Midbrain (tissue), 1 donor: ENCODE data around the gene PMAIP1.
"Not testable (repeated sequence)": the region's sequence is repeated elsewhere in the genome, so short reads cannot be mapped to it uniquely, and the experiment has no call there.

Experiments used
- DNase-seq: peaks from one replicate; lab custom pipeline; 2025; lab: John Stamatoyannopoulos, UW

Gene PMAIP1

DNA sequence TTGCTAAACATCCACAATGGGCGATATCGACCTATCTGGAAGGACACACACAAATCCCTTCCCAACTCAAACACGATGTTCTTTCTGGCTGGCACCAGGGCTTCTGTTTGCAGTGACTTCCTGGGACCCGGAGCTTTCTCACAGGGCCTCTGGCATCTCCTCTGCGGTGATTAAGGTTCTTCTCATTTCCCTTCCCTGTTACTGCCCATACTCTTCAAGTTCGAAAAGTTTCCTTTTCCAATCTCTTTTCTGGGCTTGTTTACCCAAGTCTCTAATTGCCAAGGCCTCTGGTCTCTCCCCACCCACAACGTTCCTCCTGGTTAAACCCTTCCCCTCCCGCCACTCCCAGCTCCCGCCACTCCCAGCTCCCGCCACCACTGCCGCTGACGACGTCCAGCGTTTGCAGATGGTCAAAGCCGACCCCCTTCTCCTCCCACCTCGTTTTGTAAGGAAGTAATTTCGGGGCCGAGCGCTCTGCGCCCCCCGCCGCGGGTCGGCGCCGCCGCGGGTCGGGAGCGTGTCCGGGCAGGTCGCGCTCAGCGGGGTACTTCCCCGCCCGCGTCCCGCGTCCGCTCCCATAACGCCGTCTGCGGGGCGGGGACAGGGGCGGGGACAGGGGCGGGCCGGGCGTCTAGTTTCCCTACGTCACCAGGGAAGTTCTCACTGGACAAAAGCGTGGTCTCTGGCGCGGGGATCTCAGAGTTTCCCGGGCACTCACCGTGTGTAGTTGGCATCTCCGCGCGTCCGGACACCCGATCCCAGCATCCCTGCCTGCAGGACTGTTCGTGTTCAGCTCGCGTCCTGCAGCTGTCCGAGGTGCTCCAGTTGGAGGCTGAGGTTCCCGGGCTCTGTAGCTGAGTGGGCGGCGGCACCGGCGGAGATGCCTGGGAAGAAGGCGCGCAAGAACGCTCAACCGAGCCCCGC, at the start of gene PMAIP1:
PMAIP1 (plus strand) TSS at position 699 of the 924 bp plus-strand sequence; CDS start at position 881, 182 bp downstream.
- peak; percentile 51 for DNase-seq

DNA sequence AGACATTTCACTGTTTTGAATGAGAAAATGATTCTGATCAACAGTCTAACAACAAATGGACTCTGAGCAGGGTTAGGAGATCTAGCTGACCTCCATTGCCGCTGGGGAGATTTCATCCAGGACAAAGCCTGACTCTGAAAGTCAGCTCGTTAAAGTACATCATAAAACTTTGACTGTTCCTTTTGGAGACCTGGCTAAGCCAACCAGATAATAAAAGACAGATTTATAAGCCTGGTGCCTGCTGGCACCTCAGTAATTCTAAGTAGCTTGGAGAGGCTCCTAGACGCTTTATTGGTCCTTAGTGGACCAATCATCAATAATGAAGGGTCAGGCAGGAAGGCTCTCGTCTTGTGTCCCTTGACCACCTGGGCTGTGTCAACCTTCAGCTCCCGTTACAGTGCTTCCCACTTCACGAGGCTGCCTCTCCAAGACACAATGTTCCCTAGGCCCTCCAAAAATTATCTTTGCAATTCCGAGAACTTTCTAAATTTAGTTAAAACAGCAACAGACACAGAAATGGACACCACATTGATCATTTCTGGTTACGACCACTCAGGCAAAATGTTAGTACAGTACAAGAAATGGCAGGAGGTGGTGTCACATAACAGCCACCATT, 47.9 kb upstream of the PMAIP1 start:
- DNase-seq = no peak

- no peak for DNase-seq
Observed at GRCh38 chr18:59852548-59852947, 47.2 kb upstream of the PMAIP1 start.

GRCh38 chr18:59853380-59853779, 46.4 kb upstream of the PMAIP1 start:
- DNase-seq = no peak

DNA sequence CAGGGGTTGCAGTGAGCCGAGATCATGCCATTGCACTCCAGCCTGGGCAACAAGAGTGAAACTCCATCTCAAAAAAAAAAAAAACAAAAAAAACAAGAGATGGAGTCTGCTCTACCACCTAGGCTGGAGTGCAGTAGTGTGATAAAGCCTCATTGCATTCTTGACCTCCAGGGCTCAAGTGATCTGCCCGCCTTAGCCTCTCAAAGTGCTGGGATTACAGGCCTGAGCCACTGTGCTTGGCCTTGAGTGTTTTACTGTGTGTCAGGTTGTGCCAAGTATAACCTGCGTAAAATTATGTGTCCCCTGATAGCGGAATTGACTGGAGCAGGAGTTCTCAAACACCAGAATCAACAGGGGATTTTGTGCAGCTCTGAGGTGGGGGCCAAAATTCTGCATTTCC, 45.8 kb upstream of the PMAIP1 start:
- DNase-seq = not testable (repeated sequence)

DNA sequence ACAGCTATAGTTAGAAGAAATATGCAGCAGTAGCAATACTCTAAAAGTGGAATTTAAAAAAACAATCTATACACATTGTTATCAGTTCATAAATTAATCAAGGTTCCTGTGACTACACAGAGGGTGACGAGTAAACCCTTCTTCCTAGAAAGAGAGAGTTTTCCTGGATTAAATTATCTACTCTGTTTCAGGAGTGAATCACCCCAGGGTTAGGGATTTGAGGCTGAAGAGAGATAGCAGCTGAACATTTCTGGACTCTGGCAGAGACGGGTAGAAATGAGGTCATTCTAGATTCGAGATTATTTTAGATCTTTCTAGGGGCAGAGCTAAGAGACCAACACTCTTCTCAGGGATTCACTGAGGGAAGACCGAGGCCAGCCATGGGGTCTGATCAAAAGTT, 38.8 kb upstream of the PMAIP1 start:
- no peak for DNase-seq

DNA sequence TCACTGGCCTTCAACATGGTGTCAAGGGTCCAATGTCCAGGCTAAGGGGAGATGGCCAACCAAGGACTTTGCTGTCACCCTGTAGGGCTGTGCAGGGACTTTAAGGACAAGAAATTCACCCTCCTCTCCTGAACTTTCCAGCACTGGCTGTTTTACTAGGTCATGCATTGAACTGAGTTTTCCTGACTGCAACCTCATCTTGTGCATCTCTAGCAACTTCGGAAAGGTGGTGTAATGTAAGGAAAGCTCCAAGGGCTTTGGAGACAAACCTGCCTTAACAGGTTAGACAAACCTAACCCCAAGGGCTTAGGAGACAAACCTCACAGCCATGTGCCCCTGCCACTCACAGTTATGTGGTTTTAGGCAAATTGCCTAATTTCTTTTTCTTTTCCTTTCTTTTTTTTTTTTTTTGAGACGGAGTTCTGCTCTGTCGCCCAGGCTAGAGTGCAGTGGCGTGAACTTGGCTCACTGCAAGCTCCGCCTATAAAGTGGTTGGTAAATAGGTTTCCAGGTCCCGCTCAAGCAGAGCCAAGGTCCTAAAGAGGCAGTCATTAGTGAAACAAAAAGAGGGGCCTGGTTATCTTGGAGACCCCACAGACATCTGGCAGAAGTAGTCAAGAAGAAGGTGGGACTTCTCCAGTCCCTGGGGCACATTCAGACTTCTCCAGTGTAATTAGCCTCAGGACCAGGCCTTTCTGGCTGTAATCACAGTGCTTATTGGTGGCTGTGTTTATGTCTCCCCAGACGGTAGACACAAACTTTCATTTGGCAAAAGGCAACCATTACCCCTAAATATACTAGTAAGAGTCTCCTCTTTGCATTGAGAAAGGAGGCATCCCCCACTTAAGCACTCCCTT, 37.6 kb upstream of the PMAIP1 start:
- DNase-seq = no peak

- DNase-seq = no peak
Observed at GRCh38 chr18:59865241-59865986, 34.4 kb upstream of the PMAIP1 start.

- no peak for DNase-seq
Observed at GRCh38 chr18:59866551-59867269, 33.1 kb upstream of the PMAIP1 start.

GRCh38 chr18:59867337-59868104, 32.3 kb upstream of the PMAIP1 start:
- no peak for DNase-seq

- no peak for DNase-seq
Observed at GRCh38 chr18:59870623-59871130, 29.1 kb upstream of the PMAIP1 start.

- no peak for DNase-seq
Observed at GRCh38 chr18:59871711-59872362, 28.0 kb upstream of the PMAIP1 start.

GRCh38 chr18:59873641-59874040, 26.2 kb upstream of the PMAIP1 start:
- no peak for DNase-seq

DNA sequence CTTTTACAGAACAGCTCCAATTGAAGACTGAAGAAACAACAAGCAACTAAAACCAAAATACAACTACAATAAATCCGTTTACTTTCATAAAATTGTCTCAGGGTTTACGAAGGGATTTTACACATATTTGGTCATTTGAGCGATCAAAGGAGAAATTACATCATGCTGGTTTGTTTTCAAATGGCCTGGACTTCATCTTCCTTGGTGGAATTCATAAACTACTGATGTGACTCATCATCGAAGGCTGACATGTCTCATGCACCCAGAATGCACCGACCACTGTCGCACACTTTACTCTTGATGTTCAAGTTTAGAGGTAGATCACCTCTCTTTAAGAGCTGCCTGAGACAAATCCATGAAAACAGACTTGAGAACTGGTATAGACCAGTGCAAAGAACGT, 25.6 kb upstream of the PMAIP1 start:
- no peak for DNase-seq

GRCh38 chr18:59876310-59876626, 23.5 kb upstream of the PMAIP1 start:
- no peak for DNase-seq

GRCh38 chr18:59877361-59877760, 22.4 kb upstream of the PMAIP1 start:
- DNase-seq = no peak

DNA sequence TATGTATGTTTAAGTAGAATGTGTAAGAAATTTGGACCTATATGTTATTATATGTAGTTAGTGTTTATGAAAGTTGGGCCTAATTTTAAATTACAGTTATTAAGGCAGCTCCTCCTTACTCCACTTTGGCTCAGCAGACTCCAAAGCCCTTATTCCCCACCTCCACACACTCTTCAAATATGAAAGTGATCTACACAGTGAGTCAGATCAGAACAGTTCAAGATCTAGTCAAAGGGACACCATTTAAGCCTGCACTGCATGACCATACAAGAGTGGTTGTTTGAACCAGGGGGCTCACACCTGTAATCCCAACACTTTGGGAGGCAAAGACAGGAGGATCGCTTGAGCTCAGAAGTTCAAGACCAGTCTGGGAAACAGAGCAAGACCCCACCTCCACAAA, 21.2 kb upstream of the PMAIP1 start:
- no peak for DNase-seq

DNA sequence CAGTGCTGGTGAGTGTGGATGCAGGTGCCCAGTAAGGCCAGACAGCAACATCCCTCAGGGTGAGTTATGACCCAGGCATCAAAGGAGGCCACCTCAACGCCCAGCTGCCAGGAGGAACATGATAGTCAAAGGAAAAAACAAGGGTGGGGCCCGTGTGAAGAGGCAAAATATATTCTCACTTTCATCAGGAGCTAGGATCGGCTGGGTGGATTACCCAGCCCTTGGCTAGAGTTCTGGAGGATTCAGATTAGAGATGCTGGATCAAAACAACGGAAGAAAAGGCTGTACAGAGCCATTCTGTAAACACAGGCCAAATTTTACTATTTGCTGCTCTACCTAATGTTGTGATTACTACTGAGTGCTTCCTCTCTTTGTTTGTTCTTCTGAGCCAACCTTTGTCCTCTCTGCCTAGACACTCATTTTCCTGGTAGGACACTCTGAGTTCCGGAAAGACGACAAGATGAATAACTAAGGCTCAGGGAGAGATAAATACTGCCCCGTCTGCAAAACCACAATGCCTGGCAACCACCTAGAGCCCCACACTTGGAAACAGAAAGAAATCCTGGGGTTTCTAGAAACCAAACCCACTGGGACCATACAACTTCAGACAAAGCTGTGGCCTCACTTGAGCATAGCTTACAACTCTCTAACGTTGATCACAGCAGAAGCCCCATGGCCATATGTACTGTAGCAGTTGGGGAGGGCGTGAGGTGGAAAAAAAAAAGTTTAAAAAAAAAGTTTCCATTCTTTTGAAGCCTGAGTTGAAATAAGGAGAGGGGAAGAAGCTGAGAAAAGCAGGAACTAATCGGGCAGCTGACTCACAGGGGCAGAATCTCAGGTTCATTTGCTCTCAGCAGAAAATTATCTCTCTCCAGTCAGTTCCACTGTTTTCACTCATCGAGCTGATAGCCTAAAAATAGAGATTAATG, 17.8 kb upstream of the PMAIP1 start:
- DNase-seq = no peak

GRCh38 chr18:59884351-59884750, 15.4 kb upstream of the PMAIP1 start:
- no peak for DNase-seq
